Endothelial cell of umbilical vein (primary cell): ENCODE data around the gene NCK1. TPM values are rescaled to one million over a fixed set of nuclear protein-coding genes. Genes with fewer than 3 reads are reported as not detected.

ENCODE experiments used
- BruUV-seq: library from RNA; stranded (reverse); fragments of 400-500 nt; replicated peaks from 2 replicates; lab custom pipeline; 2021; lab: Mats Ljungman, UMichigan
- CTCF ChIA-PET: fragments of 300-600, 350-600 bp; sonication (Branson Sonifier 250); formaldehyde crosslinking; loops from one replicate; lab custom pipeline; 2021; ENCODE audit warnings: antibody characterized with exemption, inconsistent platforms; lab: Charles Lee
- POLR2A ChIA-PET: fragments of 300-600, 350-600 bp; sonication (Branson Sonifier 250); formaldehyde crosslinking; loops from one replicate; lab custom pipeline; 2021; ENCODE audit warnings: antibody characterized with exemption, inconsistent platforms; lab: Charles Lee
- DNase-seq: peaks from one replicate; pipeline ENCODE4 v3.0.0-alpha.2; 2011; ENCODE audit warnings: low read depth, low spot score
- FAIRE-seq: peaks from 2 replicates; lab custom pipeline; 2011; peaks lifted over from hg19 to GRCh38; lab: Jason Lieb, UNC
- H2AFZ ChIP-seq: 2 replicates; pipeline ENCODE4 v1.6.0; 2012; ENCODE audit warnings: low read depth, low read length, control low read depth, inconsistent platforms
- H3K27ac ChIP-seq: 2 replicates; pipeline ENCODE4 v1.5.1; 2011; ENCODE audit warnings: low read depth, mild to moderate bottlenecking, control low read depth, low read length, moderate library complexity; ENCODE audit not compliant: insufficient read depth
- H3K27me3 ChIP-seq, 2 experiments: 2 replicates each; pipeline versions ENCODE4 v1.6.0 to v1.6.1; 2011; ENCODE audit warnings: low read length in 2 of 2, mixed read lengths in 1 of 2; ENCODE audit not compliant: control insufficient read depth in 2 of 2, insufficient read depth in 2 of 2
- H3K36me3 ChIP-seq, 2 experiments: 2 replicates in 1 of 2; 3 replicates in 1 of 2; pipeline ENCODE4 v1.5.1; 2011; ENCODE audit warnings: low read length in 2 of 2, mild to moderate bottlenecking in 1 of 2, moderate library complexity in 1 of 2; ENCODE audit not compliant: control insufficient read depth in 2 of 2, insufficient read depth in 2 of 2; ENCODE audit errors: extremely low read depth in 1 of 2
- H3K4me1 ChIP-seq: 3 replicates; pipeline ENCODE4 v1.5.1; 2011; ENCODE audit warnings: mild to moderate bottlenecking, low read length; ENCODE audit not compliant: control insufficient read depth, insufficient read depth; ENCODE audit errors: extremely low read depth
- H3K4me2 ChIP-seq: 2 replicates; pipeline ENCODE4 v1.6.1; 2011; ENCODE audit warnings: low read length, control low read depth, mixed read lengths; ENCODE audit not compliant: insufficient read depth
- H3K4me3 ChIP-seq, 3 experiments: fragments of 200-600 bp in 1 of 3; sonication (generic), shearing (Covaris generic) in 1 of 3; replicated peaks in 1 of 3; 2 replicates each; pipeline ENCODE4 v1.5.1; 2011 to 2016; ENCODE audit warnings: control low read depth in 3 of 3, low read length in 3 of 3, mild to moderate bottlenecking in 2 of 3, inconsistent platforms in 1 of 3, low read depth in 1 of 3, moderate library complexity in 1 of 3; ENCODE audit not compliant: insufficient read depth in 1 of 3
- H3K79me2 ChIP-seq: 2 replicates; pipeline ENCODE4 v1.6.0; 2012; ENCODE audit warnings: low read length, inconsistent platforms; ENCODE audit not compliant: control insufficient read depth, insufficient read depth
- H3K9ac ChIP-seq: replicated peaks from 2 replicates; pipeline ENCODE3; 2011; ENCODE audit warnings: low read length, control low read depth; ENCODE audit not compliant: insufficient read depth; ENCODE audit errors: extremely low read depth
- H3K9me1 ChIP-seq: replicated peaks from 3 replicates; pipeline ENCODE4 v1.6.0; 2011; ENCODE audit warnings: mild to moderate bottlenecking, low read length; ENCODE audit not compliant: control insufficient read depth, insufficient read depth; ENCODE audit errors: extremely low read depth
- H3K9me3 ChIP-seq: replicated peaks from 2 replicates; pipeline ENCODE4 v1.5.1; 2012; ENCODE audit warnings: low read length, inconsistent platforms; ENCODE audit not compliant: control insufficient read depth, insufficient read depth
- H4K20me1 ChIP-seq: replicated peaks from 2 replicates; pipeline ENCODE3; 2011; ENCODE audit warnings: mild to moderate bottlenecking, low read length; ENCODE audit not compliant: control insufficient read depth, insufficient read depth; ENCODE audit errors: extremely low read depth
- EZH2 ChIP-seq: IDR thresholded peaks from 2 replicates; pipeline ENCODE4 v1.6.1; 2012; ENCODE audit warnings: borderline replicate concordance, low read depth, mild to moderate bottlenecking, moderate library complexity, low read length, inconsistent platforms; ENCODE audit not compliant: severe bottlenecking
- FOS ChIP-seq: IDR thresholded peaks from 2 replicates; pipeline ENCODE4 v1.6.1; 2011; ENCODE audit warnings: mild to moderate bottlenecking, low read length, moderate library complexity, borderline replicate concordance; ENCODE audit not compliant: insufficient read depth
- GATA2 ChIP-seq: IDR thresholded peaks from 2 replicates; pipeline ENCODE4 v1.7.0; 2011; ENCODE audit warnings: low read depth, mild to moderate bottlenecking, moderate library complexity, mixed read lengths, low read length; ENCODE audit not compliant: insufficient read length, insufficient read depth
- MYC ChIP-seq: IDR thresholded peaks from one replicate; pipeline ENCODE4 v1.6.1; 2011; ENCODE audit warnings: mild to moderate bottlenecking, low read depth, low read length
- POLR2A ChIP-seq: IDR thresholded peaks from 2 replicates; pipeline ENCODE4 v1.6.1; 2012; ENCODE audit warnings: low read depth, mild to moderate bottlenecking, control low read depth, low read length
- POLR2AphosphoS5 ChIP-seq: IDR thresholded peaks from 2 replicates; pipeline ENCODE4 v1.6.1; 2012; ENCODE audit warnings: low read depth, mild to moderate bottlenecking, control low read depth, low read length, moderate library complexity; ENCODE audit not compliant: insufficient read depth
- dilution Hi-C: fragments of 300-500 bp; cut with MboI; formaldehyde crosslinking; loops from one replicate; pipeline ENCODE4 v1.15.0; 2019; ENCODE audit warnings: low sequenced_read_pairs; ENCODE audit not compliant: extremely low pct_ligation_motif_present
- intact Hi-C: fragments of 100-400 bp; cut with micrococcal nuclease; formaldehyde crosslinking; loops from one replicate; pipeline ENCODE4 v1.10.0; 2022
- polyA plus RNA-seq, 4 experiments: library from polyadenylated mRNA; depleted of rRNA in 3 of 4; stranded (reverse) in 3 of 4; unstranded in 1 of 4; fragments of >200 nt; gene quantifications; 2 replicates each; pipeline versions ENCODE4 v1.2.1 to v1.2.3, GENCODE V29; 2011 to 2012; ENCODE audit warnings: missing spikeins in 1 of 4
- total RNA-seq: library from RNA; stranded (reverse); gene quantifications from 2 replicates; pipeline ENCODE4 v1.2.3, GENCODE V29; 2021
- TF ChIP-seq, protein P1 (sequence below), 2 donors: IDR thresholded peaks; 1 replicate in 1 of 2; 2 replicates in 1 of 2; pipeline ENCODE4 v1.5.1; 2011; ENCODE audit warnings: low read length in 2 of 2, mild to moderate bottlenecking in 2 of 2, moderate library complexity in 2 of 2, control low read depth in 1 of 2, inconsistent platforms in 1 of 2, low read depth in 1 of 2; ENCODE audit not compliant: insufficient read depth in 1 of 2; ENCODE audit errors: extremely low read depth in 1 of 2

The NCK1 gene
- total and polyA plus RNA-seq, 2 donors (not counting 3 experiments of a cell fraction or from before 2014, with no cell fraction given) = 19.3 to 52.2 TPM

DNA sequence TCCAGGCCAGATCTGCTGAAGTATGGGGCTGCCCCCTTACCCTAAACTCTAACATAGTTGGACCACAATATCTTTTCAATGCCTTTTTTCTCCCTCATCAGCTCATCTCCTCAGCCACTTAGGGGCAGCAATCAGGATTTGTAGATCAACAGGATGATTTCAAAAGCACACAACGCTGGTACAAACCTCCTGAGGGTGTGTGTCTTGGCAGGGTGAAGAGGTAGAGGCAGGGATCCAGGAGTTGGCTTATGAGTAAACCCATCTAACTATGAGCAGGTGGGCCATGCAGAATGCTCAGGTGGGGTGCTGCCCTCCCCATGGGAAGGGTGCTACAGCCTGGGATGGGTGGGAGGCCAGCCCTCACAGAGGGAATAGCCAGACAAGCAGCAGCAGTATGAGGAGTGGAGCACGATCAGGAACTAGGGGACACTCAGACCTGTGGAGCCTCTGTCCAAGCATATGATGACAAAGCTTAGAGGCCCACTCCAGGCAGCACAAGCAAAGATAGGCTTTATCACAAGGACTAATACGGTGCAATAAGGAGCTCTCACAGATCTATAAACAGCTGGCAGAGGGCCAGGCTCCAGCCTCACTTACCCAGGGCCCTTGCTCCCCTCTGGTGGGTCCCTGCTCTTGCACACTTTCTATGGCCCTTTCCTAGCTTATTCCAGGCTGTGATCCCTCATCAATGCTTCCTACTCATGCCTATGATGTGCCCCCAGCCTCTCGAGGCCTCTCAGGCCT lies 127.9 kb downstream of the NCK1 start:
- Histone ChIP-seq H3K36me3 (no peaks in the 10 kb centered on the region), H3K4me1 (peaks cover 7% of the 10 kb centered on the region), H3K27ac (no peak overlapping the region), H3K4me3 (no peak overlapping the region), H3K27me3 (no peaks in the 10 kb centered on the region), H3K9ac (no peak overlapping the region), H2AFZ (no peak overlapping the region), H4K20me1 (no peaks in the 10 kb centered on the region), H3K79me2 (no peaks in the 10 kb centered on the region), H3K9me1 (no peaks in the 10 kb centered on the region), H3K9me3 (no peaks in the 10 kb centered on the region), H3K4me2 (no peak overlapping the region)
- intact Hi-C loops = no loop called here
- ChIA-PET POLR2A (no interaction called here), CTCF (interaction anchor here (0.8 to 1.0 kb wide), 2 partner anchors 24 to 238 kb away, joined by 3 read pairs; partner anchors contain the start of gene STAG1)
- no TSS peak for BruUV-seq
- no peak for TF ChIP-seq POLR2A
- TF ChIP-seq GATA2 = no peak
- TF ChIP-seq FOS = no peak
- TF ChIP-seq EZH2 = no peak
- TF ChIP-seq POLR2AphosphoS5 = no peak
- TF ChIP-seq, protein P1, sequence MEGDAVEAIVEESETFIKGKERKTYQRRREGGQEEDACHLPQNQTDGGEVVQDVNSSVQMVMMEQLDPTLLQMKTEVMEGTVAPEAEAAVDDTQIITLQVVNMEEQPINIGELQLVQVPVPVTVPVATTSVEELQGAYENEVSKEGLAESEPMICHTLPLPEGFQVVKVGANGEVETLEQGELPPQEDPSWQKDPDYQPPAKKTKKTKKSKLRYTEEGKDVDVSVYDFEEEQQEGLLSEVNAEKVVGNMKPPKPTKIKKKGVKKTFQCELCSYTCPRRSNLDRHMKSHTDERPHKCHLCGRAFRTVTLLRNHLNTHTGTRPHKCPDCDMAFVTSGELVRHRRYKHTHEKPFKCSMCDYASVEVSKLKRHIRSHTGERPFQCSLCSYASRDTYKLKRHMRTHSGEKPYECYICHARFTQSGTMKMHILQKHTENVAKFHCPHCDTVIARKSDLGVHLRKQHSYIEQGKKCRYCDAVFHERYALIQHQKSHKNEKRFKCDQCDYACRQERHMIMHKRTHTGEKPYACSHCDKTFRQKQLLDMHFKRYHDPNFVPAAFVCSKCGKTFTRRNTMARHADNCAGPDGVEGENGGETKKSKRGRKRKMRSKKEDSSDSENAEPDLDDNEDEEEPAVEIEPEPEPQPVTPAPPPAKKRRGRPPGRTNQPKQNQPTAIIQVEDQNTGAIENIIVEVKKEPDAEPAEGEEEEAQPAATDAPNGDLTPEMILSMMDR (IDR thresholded peaks at IDR 0.05; ENCODE audit: extremely low read depth in 1 of 2, insufficient read depth in 1 of 2, low read depth in 1 of 2, low read length in 2 of 2) = no peak
- TF ChIP-seq MYC = no peak
- DNase-seq (no peak), FAIRE-seq (no peak)
- dilution Hi-C loops = no loop called here
